ENCODE results near the gene TACO1. TPM values are rescaled to one million over a fixed set of nuclear protein-coding genes. Genes with fewer than 3 reads are reported as not detected.

The TACO1 gene
- total and polyA plus RNA-seq, 12 donors: 33.1 to 52.3 (median 45.2) TPM

DNA sequence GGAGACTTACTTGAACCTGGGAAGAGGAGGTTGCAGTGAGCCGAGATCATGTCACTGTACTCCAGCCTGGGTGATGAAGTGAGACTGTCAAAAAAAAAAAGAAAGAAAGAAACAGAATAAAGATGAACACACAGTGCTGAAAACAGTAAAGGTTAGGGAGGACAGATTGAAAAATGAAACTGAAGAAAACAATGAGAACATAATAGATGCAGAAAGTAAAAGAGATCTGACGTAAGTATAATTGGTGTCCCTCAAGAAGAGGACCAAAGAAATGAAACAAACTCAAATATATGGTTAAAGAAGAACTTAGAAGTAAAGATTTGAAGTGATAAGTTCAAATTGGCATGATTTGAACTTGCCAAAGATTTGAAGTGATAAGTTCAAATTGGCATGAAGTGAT lies 43.3 kb upstream of the TACO1 start:
- Histone ChIP-seq H3K9me3 (peaks cover 0 to 7% (median 0%) of the 10 kb centered on the region in 11 donors), H3K27me3 (no peaks in the 10 kb centered on the region), H3K4me3 (no peak overlapping the region), H3K36me3 (peaks cover 0 to 8% (median 0%) of the 10 kb centered on the region in 9 donors), H3K27ac (no peak overlapping the region), H3K4me1 (peaks cover 6 to 50% (median 34%) of the 10 kb centered on the region in 9 donors)
- DNase-seq: no peak
- TF ChIP-seq, protein P1, sequence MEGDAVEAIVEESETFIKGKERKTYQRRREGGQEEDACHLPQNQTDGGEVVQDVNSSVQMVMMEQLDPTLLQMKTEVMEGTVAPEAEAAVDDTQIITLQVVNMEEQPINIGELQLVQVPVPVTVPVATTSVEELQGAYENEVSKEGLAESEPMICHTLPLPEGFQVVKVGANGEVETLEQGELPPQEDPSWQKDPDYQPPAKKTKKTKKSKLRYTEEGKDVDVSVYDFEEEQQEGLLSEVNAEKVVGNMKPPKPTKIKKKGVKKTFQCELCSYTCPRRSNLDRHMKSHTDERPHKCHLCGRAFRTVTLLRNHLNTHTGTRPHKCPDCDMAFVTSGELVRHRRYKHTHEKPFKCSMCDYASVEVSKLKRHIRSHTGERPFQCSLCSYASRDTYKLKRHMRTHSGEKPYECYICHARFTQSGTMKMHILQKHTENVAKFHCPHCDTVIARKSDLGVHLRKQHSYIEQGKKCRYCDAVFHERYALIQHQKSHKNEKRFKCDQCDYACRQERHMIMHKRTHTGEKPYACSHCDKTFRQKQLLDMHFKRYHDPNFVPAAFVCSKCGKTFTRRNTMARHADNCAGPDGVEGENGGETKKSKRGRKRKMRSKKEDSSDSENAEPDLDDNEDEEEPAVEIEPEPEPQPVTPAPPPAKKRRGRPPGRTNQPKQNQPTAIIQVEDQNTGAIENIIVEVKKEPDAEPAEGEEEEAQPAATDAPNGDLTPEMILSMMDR (IDR thresholded peaks at IDR 0.05): no peak
- no peak for ATAC-seq
- intact Hi-C loops (cut with DNase I): loop anchor here in 2 of 10 donors (10.0 kb wide), 3 partner anchors 47 to 83 kb away; partner anchors contain the start of genes ACE (in 1 of the 2) and TACO1 (in 1 of the 2)
- WGBS, 2 donors: 95 to 97% methylated on average over 2 of the region's 2 CpGs

DNA sequence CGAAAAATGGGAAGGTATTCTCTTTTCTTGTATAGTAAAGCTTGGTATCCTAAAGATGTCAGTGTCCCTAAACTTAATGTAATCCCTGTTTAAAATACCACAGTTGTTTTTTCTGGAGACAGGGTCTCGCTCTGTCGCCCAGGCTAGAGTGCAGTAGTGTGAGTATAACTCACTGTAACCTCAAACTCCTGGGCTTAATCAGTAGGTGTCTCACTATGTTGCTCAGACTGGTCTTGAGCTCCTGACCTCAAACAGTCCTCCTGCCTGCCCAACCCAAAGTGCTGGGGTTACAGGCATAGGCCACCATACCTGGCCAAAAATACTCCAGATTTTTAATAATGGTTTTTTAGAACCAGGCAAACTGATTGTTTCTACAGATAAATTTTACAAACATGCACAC lies 42.3 kb upstream of the TACO1 start:
- Histone ChIP-seq H3K27ac (no peak overlapping the region), H3K27me3 (no peaks in the 10 kb centered on the region), H3K9me3 (peaks cover 0 to 7% (median 0%) of the 10 kb centered on the region in 11 donors), H3K36me3 (peaks cover 0 to 5% (median 0%) of the 10 kb centered on the region in 9 donors), H3K4me3 (no peak overlapping the region), H3K4me1 (peaks cover 2 to 45% (median 25%) of the 10 kb centered on the region in 9 donors)
- ATAC-seq (no peak), DNase-seq (no peak)
- intact Hi-C loops (cut with DNase I): loop anchor here in 2 of 10 donors (10.0 kb wide), 3 partner anchors 46 to 84 kb away; partner anchors contain the start of genes ACE (in 1 of the 2) and TACO1 (in 1 of the 2)
- WGBS, 2 donors: 78 to 94% methylated on average over 3 of the region's 3 CpGs
- TF ChIP-seq, protein P1 (IDR thresholded peaks at IDR 0.05): no peak

DNA sequence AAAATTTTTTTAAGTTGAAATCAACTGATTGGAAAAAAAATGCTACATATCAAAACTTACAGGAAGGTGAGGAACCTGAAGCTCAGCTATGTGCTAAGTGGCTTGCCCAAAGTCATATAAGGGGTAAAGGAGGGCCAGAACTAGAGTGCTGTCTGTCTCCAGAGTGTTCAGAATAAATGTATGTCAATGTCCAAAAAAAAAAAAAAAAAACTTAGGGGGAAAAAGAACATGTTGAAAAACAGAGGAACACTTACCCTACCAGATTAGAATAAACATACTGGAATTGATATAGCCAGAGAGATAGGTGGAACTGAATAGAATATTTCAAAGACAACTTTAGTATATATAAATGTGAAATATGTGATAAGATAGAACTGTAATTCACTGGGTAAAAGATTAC lies 38.9 kb upstream of the TACO1 start:
- peaks cover 0 to 7% (median 0%) of the 10 kb centered on the region in 11 donors for H3K9me3 ChIP-seq
- H3K4me1 ChIP-seq: peaks cover 0 to 21% (median 0%) of the 10 kb centered on the region in 9 donors
- peaks cover 0 to 5% (median 0%) of the 10 kb centered on the region in 9 donors for H3K36me3 ChIP-seq
- no peak overlapping the region for H3K4me3 ChIP-seq
- DNase-seq: no peak
- no peak overlapping the region for H3K27ac ChIP-seq
- no peak for ATAC-seq
- intact Hi-C loops (cut with DNase I): loop anchor here in 1 of 10 donors (10.0 kb wide), 1 partner anchor 327 kb away; no protein-coding TSS in a partner anchor
- TF ChIP-seq, protein P1 (IDR thresholded peaks at IDR 0.05): no peak
- H3K27me3 ChIP-seq: no peaks in the 10 kb centered on the region

DNA sequence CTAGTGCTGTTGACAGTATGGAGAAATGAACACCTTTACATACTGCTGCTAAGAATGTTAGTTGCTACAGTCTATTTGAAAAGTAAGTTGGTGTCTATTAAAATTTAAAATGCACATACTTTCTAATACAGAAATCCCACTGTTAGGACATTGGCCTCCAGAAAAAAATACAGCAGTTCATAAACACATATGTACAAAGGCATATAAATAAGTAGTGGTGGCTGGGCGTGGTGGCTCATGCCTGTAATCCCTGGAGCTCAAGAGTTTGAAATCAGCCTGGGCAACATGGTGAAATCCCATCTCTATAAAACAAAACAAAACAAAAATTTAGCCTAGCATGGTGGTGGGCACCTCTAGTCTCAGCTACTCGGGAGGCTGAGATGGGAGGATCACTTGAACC lies 37.4 kb upstream of the TACO1 start:
- Histone ChIP-seq H3K9me3 (no peaks in the 10 kb centered on the region), H3K36me3 (peaks cover 0 to under 1% (median 0%) of the 10 kb centered on the region in 9 donors), H3K27ac (no peak overlapping the region), H3K4me1 (peaks cover 0 to 18% (median 0%) of the 10 kb centered on the region in 9 donors), H3K27me3 (no peaks in the 10 kb centered on the region), H3K4me3 (no peak overlapping the region)
- TF ChIP-seq, protein P1 (IDR thresholded peaks at IDR 0.05): no peak
- ATAC-seq: no peak
- 98% methylated on average over 2 of the region's 2 CpGs for WGBS, 2 donors
- DNase-seq: no peak
- intact Hi-C loops (cut with DNase I): loop anchor here in 1 of 10 donors (10.0 kb wide), 1 partner anchor 329 kb away; no protein-coding TSS in a partner anchor

Data from heart right ventricle (tissue), 16 donors.